HG03064 (cell line): Measurements from ENCODE around the gene TNNT1.

Experiments used
- ATAC-seq: cut with Tn5 transposase; IDR thresholded peaks from one replicate; pipeline ENCODE4 v1.9.1; 2021; ENCODE audit warnings: low read depth; ENCODE audit not compliant: unreplicated experiment

TNNT1 gene

GRCh38 chr19:55092423-55093318, 56.3 kb downstream of the TNNT1 start:
- ATAC-seq = no peak

GRCh38 chr19:55091955-55092354, 57.1 kb downstream of the TNNT1 start:
- ATAC-seq = no peak

- ATAC-seq = no peak
Measured at GRCh38 chr19:55091126-55091910, 57.7 kb downstream of the TNNT1 start.

- no peak for ATAC-seq
Measured at GRCh38 chr19:55090564-55090963, 58.4 kb downstream of the TNNT1 start.

GRCh38 chr19:55089342-55089944, 59.6 kb downstream of the TNNT1 start:
- ATAC-seq = no peak

GRCh38 chr19:55088543-55089341, 60.3 kb downstream of the TNNT1 start:
- ATAC-seq = no peak

- ATAC-seq = no peak
Measured at GRCh38 chr19:55088021-55088451, 61.0 kb downstream of the TNNT1 start.

GRCh38 chr19:55087542-55087901, 61.5 kb downstream of the TNNT1 start:
- ATAC-seq = no peak

- ATAC-seq = no peak
Measured at GRCh38 chr19:55086730-55087541, 62.1 kb downstream of the TNNT1 start.

GRCh38 chr19:55085923-55086715, 62.9 kb downstream of the TNNT1 start:
- ATAC-seq = no peak

GRCh38 chr19:55084416-55084815, 64.6 kb downstream of the TNNT1 start:
- no peak for ATAC-seq

GRCh38 chr19:55083004-55083850, 65.8 kb downstream of the TNNT1 start:
- no peak for ATAC-seq
